ENCODE data around the gene TCHHL1. TPM values are rescaled to one million over a fixed set of nuclear protein-coding genes. Genes with fewer than 3 reads are reported as not detected.
"Not testable (repeated sequence)": the region's sequence is repeated elsewhere in the genome, so short reads cannot be mapped to it uniquely, and the experiment has no call there.

TCHHL1 gene
- total RNA-seq, 1 donor from 2014 or later = not detected

DNA sequence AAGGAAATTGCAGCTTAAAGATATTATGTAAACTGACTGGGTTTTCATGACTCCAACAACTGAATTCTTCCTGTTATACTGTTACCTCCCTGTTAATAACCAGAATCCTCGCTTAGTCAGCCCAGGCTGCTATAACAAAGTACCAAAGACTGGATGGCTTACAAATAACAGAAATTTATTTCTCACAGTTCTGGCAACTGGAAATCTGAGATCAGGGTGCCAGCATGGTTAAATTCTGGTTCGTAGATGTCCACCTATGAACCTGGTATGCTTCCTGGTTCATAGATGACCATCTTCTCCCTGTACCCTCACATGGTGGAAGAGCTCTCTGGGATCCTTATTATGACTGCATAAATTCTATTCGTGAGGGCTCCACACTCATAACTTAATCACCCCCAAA, 8.1 kb upstream of the TCHHL1 start:
- intact Hi-C loops (cut with DNase I) = no loop called here
- no peaks in the 10 kb centered on the region for H3K4me1 ChIP-seq
- no peak overlapping the region for H3K27ac ChIP-seq
- DNase-seq (ENCODE audit: extremely low spot score in 2 of 2) = no peak
- H3K9me3 ChIP-seq = no peaks in the 10 kb centered on the region
- TF ChIP-seq POLR2A (IDR thresholded peaks at IDR 0.05) = no peak
- TF ChIP-seq POLR2AphosphoS5 (IDR thresholded peaks at IDR 0.05; ENCODE audit: insufficient read depth in 1 of 2, low read depth in 1 of 2) = no peak
- no peaks in the 10 kb centered on the region for H3K36me3 ChIP-seq
- H3K27me3 ChIP-seq = no peaks in the 10 kb centered on the region
- H3K4me3 ChIP-seq = no peak overlapping the region

DNA sequence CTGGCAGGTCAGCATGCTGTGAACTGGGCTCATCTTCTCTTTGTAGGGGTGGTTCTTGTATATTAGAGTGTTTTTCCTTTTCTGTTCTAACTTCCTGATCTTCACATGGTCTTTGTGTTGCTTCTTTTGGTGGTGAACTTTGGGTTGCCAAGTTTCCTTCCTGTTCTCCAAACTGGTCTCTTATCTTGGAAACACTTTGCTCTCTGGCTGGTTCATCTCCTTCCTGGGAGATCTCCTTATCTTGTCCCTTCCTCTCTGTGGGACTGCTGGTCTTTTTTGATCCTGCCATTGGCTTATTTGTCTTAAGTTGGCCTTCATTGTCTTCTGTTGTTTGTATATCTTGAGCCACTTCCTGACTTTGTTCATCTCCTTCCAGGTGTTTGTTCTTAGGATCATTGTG, 2.1 kb downstream of the TCHHL1 start:
- Histone ChIP-seq H3K27me3 (no peaks in the 10 kb centered on the region), H3K9me3 (no peaks in the 10 kb centered on the region), H3K4me3 (no peak overlapping the region), H3K27ac (no peak overlapping the region), H3K4me1 (no peaks in the 10 kb centered on the region), H3K36me3 (no peaks in the 10 kb centered on the region)
- DNase-seq (ENCODE audit: extremely low spot score in 2 of 2) = no peak
- TF ChIP-seq POLR2A (IDR thresholded peaks at IDR 0.05) (no peak), POLR2AphosphoS5 (IDR thresholded peaks at IDR 0.05; ENCODE audit: insufficient read depth in 1 of 2, low read depth in 1 of 2) (no peak)
- intact Hi-C loops (cut with DNase I) = no loop called here

- DNase-seq (ENCODE audit: extremely low spot score in 2 of 2) = no peak
- intact Hi-C loops (cut with DNase I) = no loop called here
- Histone ChIP-seq H3K27ac (no peak overlapping the region), H3K4me1 (no peaks in the 10 kb centered on the region), H3K9me3 (no peaks in the 10 kb centered on the region), H3K4me3 (no peak overlapping the region), H3K36me3 (no peaks in the 10 kb centered on the region), H3K27me3 (no peaks in the 10 kb centered on the region)
- TF ChIP-seq, protein P1, sequence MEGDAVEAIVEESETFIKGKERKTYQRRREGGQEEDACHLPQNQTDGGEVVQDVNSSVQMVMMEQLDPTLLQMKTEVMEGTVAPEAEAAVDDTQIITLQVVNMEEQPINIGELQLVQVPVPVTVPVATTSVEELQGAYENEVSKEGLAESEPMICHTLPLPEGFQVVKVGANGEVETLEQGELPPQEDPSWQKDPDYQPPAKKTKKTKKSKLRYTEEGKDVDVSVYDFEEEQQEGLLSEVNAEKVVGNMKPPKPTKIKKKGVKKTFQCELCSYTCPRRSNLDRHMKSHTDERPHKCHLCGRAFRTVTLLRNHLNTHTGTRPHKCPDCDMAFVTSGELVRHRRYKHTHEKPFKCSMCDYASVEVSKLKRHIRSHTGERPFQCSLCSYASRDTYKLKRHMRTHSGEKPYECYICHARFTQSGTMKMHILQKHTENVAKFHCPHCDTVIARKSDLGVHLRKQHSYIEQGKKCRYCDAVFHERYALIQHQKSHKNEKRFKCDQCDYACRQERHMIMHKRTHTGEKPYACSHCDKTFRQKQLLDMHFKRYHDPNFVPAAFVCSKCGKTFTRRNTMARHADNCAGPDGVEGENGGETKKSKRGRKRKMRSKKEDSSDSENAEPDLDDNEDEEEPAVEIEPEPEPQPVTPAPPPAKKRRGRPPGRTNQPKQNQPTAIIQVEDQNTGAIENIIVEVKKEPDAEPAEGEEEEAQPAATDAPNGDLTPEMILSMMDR (IDR thresholded peaks at IDR 0.05) = no peak
- TF ChIP-seq POLR2AphosphoS5 (IDR thresholded peaks at IDR 0.05; ENCODE audit: insufficient read depth in 1 of 2, low read depth in 1 of 2) (no peak), POLR2A (IDR thresholded peaks at IDR 0.05) (no peak)
Observed at GRCh38 chr1:152084853-152085252, 4.0 kb downstream of the TCHHL1 start.

DNA sequence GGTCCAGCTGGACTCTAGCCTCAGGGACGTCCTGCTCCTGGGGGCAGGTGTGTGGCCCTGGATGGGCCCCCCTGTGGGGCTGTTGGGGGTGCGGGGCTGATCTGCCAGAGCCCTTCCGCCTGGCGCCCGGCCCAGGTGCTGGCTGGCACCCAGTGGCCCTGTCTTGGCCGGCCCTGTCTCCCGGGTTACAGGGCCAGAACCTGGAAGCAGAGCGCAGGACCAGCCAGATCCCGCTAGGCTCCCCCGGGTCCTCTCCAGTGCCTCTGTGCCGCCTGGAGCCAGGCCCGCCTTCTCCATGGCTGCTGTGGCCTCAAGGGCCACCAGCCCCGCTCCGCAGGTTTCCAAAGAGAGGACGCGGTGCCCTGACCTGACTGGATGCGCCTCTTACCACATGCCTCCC, 7.8 kb downstream of the TCHHL1 start:
- H3K4me1 ChIP-seq; DNase-seq (ENCODE audit: extremely low spot score in 2 of 2); intact Hi-C loops (cut with DNase I); H3K27me3 ChIP-seq; H3K27ac ChIP-seq; H3K9me3 ChIP-seq; H3K36me3 ChIP-seq; H3K4me3 ChIP-seq: not testable (repeated sequence)

DNA sequence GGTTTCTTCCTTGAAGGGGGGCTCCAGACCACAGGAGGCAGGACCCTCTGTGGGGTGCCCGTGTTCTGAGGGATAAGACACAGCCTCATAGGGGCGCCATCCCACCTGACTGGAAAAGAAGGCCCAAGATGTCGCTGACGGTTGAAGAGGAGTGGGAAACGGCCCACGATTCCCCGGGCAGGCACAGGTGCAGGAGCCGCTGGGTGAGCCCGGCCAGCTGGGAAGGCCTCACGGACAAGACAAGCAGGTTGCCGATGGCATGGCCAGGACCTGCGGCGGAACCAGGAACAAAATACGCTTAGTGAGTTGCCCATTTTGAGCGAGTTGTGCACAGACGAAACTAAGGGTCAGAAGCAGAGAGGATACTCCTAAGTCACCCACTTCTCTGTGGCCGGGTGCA, 8.4 kb downstream of the TCHHL1 start:
- H3K27me3 ChIP-seq; H3K4me1 ChIP-seq; H3K36me3 ChIP-seq; DNase-seq (ENCODE audit: extremely low spot score in 2 of 2); intact Hi-C loops (cut with DNase I); H3K4me3 ChIP-seq; H3K9me3 ChIP-seq; H3K27ac ChIP-seq: not testable (repeated sequence)

DNA sequence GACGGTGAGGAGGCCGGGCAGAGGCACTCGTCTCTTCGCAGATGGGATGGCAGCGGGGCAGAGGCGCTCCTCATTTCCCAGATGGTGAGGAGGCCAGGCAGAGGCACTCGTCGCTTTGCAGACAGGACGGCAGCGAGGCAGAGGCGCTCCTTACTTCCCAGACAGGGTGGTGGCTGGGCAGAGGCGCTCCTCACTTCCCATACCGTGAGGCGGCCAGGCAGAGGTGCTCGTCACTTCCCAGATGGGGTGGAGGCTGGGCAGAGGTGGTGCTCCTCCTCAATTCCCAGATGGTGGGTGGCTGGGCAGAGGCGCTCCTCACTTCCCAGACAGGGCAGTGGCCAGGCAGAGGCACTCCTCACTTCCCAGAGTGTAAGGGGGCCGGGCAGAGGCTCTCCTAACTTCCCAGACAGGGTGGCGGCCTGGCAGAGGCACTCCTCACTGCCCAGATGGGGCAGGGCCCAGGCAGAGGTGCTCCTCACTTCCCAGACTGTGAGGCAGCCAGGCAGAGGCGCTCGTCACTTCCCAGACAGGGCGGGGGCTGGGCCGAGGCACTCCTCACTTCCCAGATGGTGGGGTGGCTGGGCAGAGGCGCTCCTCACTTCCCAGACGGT, 9.9 kb downstream of the TCHHL1 start:
- Histone ChIP-seq H3K27ac (no peak overlapping the region), H3K4me1 (no peaks in the 10 kb centered on the region), H3K36me3 (no peaks in the 10 kb centered on the region), H3K9me3 (no peaks in the 10 kb centered on the region), H3K27me3 (no peaks in the 10 kb centered on the region), H3K4me3 (no peak overlapping the region)
- intact Hi-C loops (cut with DNase I) = no loop called here
- TF ChIP-seq POLR2A (IDR thresholded peaks at IDR 0.05) (no peak), POLR2AphosphoS5 (IDR thresholded peaks at IDR 0.05; ENCODE audit: insufficient read depth in 1 of 2, low read depth in 1 of 2) (no peak)
- TF ChIP-seq, protein P1 (IDR thresholded peaks at IDR 0.05) = no peak
- DNase-seq (ENCODE audit: extremely low spot score in 2 of 2) = no peak

- H3K27ac ChIP-seq = no peak overlapping the region
- TF ChIP-seq POLR2A (IDR thresholded peaks at IDR 0.05) (no peak), POLR2AphosphoS5 (IDR thresholded peaks at IDR 0.05; ENCODE audit: insufficient read depth in 1 of 2, low read depth in 1 of 2) (no peak)
- TF ChIP-seq, protein P1 (IDR thresholded peaks at IDR 0.05) = no peak
- intact Hi-C loops (cut with DNase I) = no loop called here
- no peaks in the 10 kb centered on the region for H3K4me1 ChIP-seq
- DNase-seq (ENCODE audit: extremely low spot score in 2 of 2) = no peak
- no peak overlapping the region for H3K4me3 ChIP-seq
- no peaks in the 10 kb centered on the region for H3K9me3 ChIP-seq
- H3K27me3 ChIP-seq = no peaks in the 10 kb centered on the region
- no peaks in the 10 kb centered on the region for H3K36me3 ChIP-seq
Observed at GRCh38 chr1:152072311-152072710, 16.6 kb downstream of the TCHHL1 start.

All from vagina (tissue), 2 donors.